ENCODE data around the gene METTL27. TPM values are rescaled to one million over a fixed set of nuclear protein-coding genes. Genes with fewer than 3 reads are reported as not detected.
A peak's percentile ranks its signal among the peaks of the same experiment; 100 is the strongest.

Gene METTL27
- total RNA-seq, 2 experiments from 2014 or later = 1.6 to 2.1 TPM

GRCh38 chr7:73840715-73841379, 1.5 kb downstream of the METTL27 start:
- Histone ChIP-seq H3K9me3 (ENCODE audit: control insufficient read depth in 1 of 2, insufficient read depth in 1 of 2, low read length in 2 of 2) (no peaks in the 10 kb centered on the region), H3K27ac (ENCODE audit: low read depth in 1 of 2, low read length in 2 of 2) (no peak overlapping the region), H3K4me3 (ENCODE audit: low read length) (no peak overlapping the region), H3K36me3 (ENCODE audit: insufficient read depth, low read length) (no peaks in the 10 kb centered on the region), H3K27me3 (ENCODE audit: control insufficient read depth in 1 of 2, insufficient read depth in 2 of 2, low read length in 2 of 2) (no peaks in the 10 kb centered on the region), H3K4me1 (ENCODE audit: insufficient read depth, low read length) (peaks cover 20% of the 10 kb centered on the region)
- Mint-ChIP-seq H3K27ac (no peak overlapping the region), H3K4me3 (peak overlapping the region; percentile 25), H3K36me3 (ENCODE audit: low read depth) (no peaks in the 10 kb centered on the region), H3K27me3 (no peaks in the 10 kb centered on the region), H3K9me3 (no peaks in the 10 kb centered on the region), H3K4me1 (ENCODE audit: low read depth) (peaks cover 14% of the 10 kb centered on the region)
- CTCF ChIA-PET = interaction anchor here (1.9 kb wide), 1 partner anchor 14 kb away, joined by 5 read pairs; no protein-coding TSS in a partner anchor
- DNase-seq = no peak
- POLR2A ChIA-PET = no interaction called here
- TF ChIP-seq CTCF (IDR thresholded peaks at IDR 0.05) = no peak
- intact Hi-C loops (cut with DNase I, micrococcal nuclease) = loop anchor here in 1 of 2 experiments (5.0 kb wide), 1 partner anchor 174 kb away; the partner anchor contains the start of gene VPS37D
- ATAC-seq (ENCODE audit: poor library complexity) = no peak

GRCh38 chr7:73839743-73840714, 2.3 kb downstream of the METTL27 start:
- Histone ChIP-seq H3K4me1 (ENCODE audit: insufficient read depth, low read length) (peaks cover 20% of the 10 kb centered on the region), H3K36me3 (ENCODE audit: insufficient read depth, low read length) (no peaks in the 10 kb centered on the region), H3K9me3 (ENCODE audit: control insufficient read depth in 1 of 2, insufficient read depth in 1 of 2, low read length in 2 of 2) (no peaks in the 10 kb centered on the region), H3K4me3 (ENCODE audit: low read length) (no peak overlapping the region), H3K27ac (ENCODE audit: low read depth in 1 of 2, low read length in 2 of 2) (no peak overlapping the region), H3K27me3 (ENCODE audit: control insufficient read depth in 1 of 2, insufficient read depth in 2 of 2, low read length in 2 of 2) (no peaks in the 10 kb centered on the region)
- no peaks in the 10 kb centered on the region for H3K36me3 Mint-ChIP-seq (ENCODE audit: low read depth)
- no peaks in the 10 kb centered on the region for H3K9me3 Mint-ChIP-seq
- DNase-seq (no peak), ATAC-seq (ENCODE audit: poor library complexity) (no peak)
- ChIA-PET POLR2A (no interaction called here), CTCF (interaction anchor here (1.9 kb wide), 1 partner anchor 15 kb away, joined by 5 read pairs; no protein-coding TSS in a partner anchor)
- H3K27me3 Mint-ChIP-seq = no peaks in the 10 kb centered on the region
- no peak for TF ChIP-seq CTCF (IDR thresholded peaks at IDR 0.05)
- H3K4me3 Mint-ChIP-seq = peak overlapping the region; percentile 51
- H3K4me1 Mint-ChIP-seq (ENCODE audit: low read depth) = peaks cover 14% of the 10 kb centered on the region
- intact Hi-C loops (cut with DNase I, micrococcal nuclease) = loop anchor here in 1 of 2 experiments (5.0 kb wide), 1 partner anchor 173 kb away; the partner anchor contains the start of gene VPS37D
- peak overlapping the region; percentile 27 for H3K27ac Mint-ChIP-seq

GRCh38 chr7:73839290-73839689, 3.0 kb downstream of the METTL27 start:
- no peak overlapping the region for H3K4me3 Mint-ChIP-seq
- no peak for TF ChIP-seq CTCF (IDR thresholded peaks at IDR 0.05)
- H3K27ac Mint-ChIP-seq = no peak overlapping the region
- H3K27me3 Mint-ChIP-seq = no peaks in the 10 kb centered on the region
- CTCF ChIA-PET = interaction anchor here (1.9 kb wide), 1 partner anchor 16 kb away, joined by 5 read pairs; no protein-coding TSS in a partner anchor
- POLR2A ChIA-PET = no interaction called here
- H3K27ac ChIP-seq (ENCODE audit: low read depth in 1 of 2, low read length in 2 of 2) = no peak overlapping the region
- peaks cover 20% of the 10 kb centered on the region for H3K4me1 ChIP-seq (ENCODE audit: insufficient read depth, low read length)
- no peaks in the 10 kb centered on the region for H3K27me3 ChIP-seq (ENCODE audit: control insufficient read depth in 1 of 2, insufficient read depth in 2 of 2, low read length in 2 of 2)
- ATAC-seq (ENCODE audit: poor library complexity) (no peak), DNase-seq (no peak)
- intact Hi-C loops (cut with DNase I, micrococcal nuclease) = no loop called here
- peaks cover 0 to 4% of the 10 kb centered on the region in 2 experiments for H3K9me3 ChIP-seq (ENCODE audit: control insufficient read depth in 1 of 2, insufficient read depth in 1 of 2, low read length in 2 of 2)
- no peak overlapping the region for H3K4me3 ChIP-seq (ENCODE audit: low read length)
- peaks cover 12% of the 10 kb centered on the region for H3K4me1 Mint-ChIP-seq (ENCODE audit: low read depth)
- no peaks in the 10 kb centered on the region for H3K9me3 Mint-ChIP-seq
- no peaks in the 10 kb centered on the region for H3K36me3 Mint-ChIP-seq (ENCODE audit: low read depth)
- no peaks in the 10 kb centered on the region for H3K36me3 ChIP-seq (ENCODE audit: insufficient read depth, low read length)
